HG03460 (cell line): ENCODE measurements around the gene ZNF688.

Experiments
- ATAC-seq: cut with Tn5 transposase; IDR thresholded peaks from one replicate; pipeline ENCODE4 v1.9.1; 2021; ENCODE audit not compliant: unreplicated experiment

The ZNF688 gene

GRCh38 chr16:30521873-30522641 is 49.5 kb downstream of the ZNF688 start:
- no peak for ATAC-seq

- ATAC-seq = no peak
These were observed 50.0 kb downstream of the ZNF688 start for GRCh38 chr16:30521476-30521872.
